Hepatocyte (in vitro differentiated cells): ENCODE data around the gene UBE2E2.

Experiments
- CTCF ChIP-seq: fragments of 200-600 bp; sonication (generic); IDR thresholded peaks from 2 replicates; pipeline ENCODE4 v1.5.1; 2016; ENCODE audit warnings: antibody characterized with exemption, mild to moderate bottlenecking; ENCODE audit not compliant: poor library complexity
- EZH2 ChIP-seq: fragments of 200-600 bp; sonication (generic); IDR thresholded peaks from 2 replicates; pipeline ENCODE4 v1.6.1; 2016; ENCODE audit warnings: antibody characterized with exemption, mild to moderate bottlenecking, borderline replicate concordance
- EZH2phosphoT487 ChIP-seq: fragments of 200-600 bp; sonication (generic); IDR thresholded peaks from one replicate; pipeline ENCODE4 v1.6.1; 2018; ENCODE audit warnings: antibody characterized with exemption, mild to moderate bottlenecking, low read depth, moderate library complexity; ENCODE audit not compliant: unreplicated experiment, severe bottlenecking

GRCh38 chr3:23389686-23390085 lies 186.6 kb downstream of the UBE2E2 start:
- no peak for TF ChIP-seq EZH2phosphoT487
- no peak for TF ChIP-seq CTCF
- TF ChIP-seq EZH2 = no peak
